Activated naive CD8-positive, alpha-beta T cell treated with anti-CD3 and anti-CD28 coated beads for 36 hours (primary cell): ENCODE results near the gene MTHFD2. TPM values are rescaled to one million over a fixed set of nuclear protein-coding genes. Genes with fewer than 3 reads are reported as not detected.
"Not testable (repeated sequence)": the region's sequence is repeated elsewhere in the genome, so short reads cannot be mapped to it uniquely, and the experiment has no call there.

Experiments
- DNase-seq: peaks from one replicate; pipeline ENCODE4 v3.0.0; 2021
- H3K27ac Mint-ChIP-seq: one replicate; pipeline ENCODE4 v1.8.0; 2022; ENCODE audit warnings: mild to moderate bottlenecking, moderate library complexity, mixed read lengths
- H3K27me3 Mint-ChIP-seq: one replicate; pipeline ENCODE4 v1.8.0; 2022; ENCODE audit warnings: mild to moderate bottlenecking, mixed read lengths
- H3K36me3 Mint-ChIP-seq: one replicate; pipeline ENCODE4 v1.8.0; 2021; ENCODE audit warnings: mild to moderate bottlenecking, mixed read lengths
- H3K4me1 Mint-ChIP-seq: one replicate; pipeline ENCODE4 v1.8.0; 2021; ENCODE audit warnings: mixed read lengths
- H3K4me3 Mint-ChIP-seq: one replicate; pipeline ENCODE4 v1.8.0; 2022; ENCODE audit warnings: mild to moderate bottlenecking, moderate library complexity, mixed read lengths
- H3K9me3 Mint-ChIP-seq: one replicate; pipeline ENCODE4 v1.8.0; 2022; ENCODE audit warnings: mixed read lengths
- total RNA-seq, 2 experiments: library from RNA; stranded (reverse); gene quantifications; one replicate each; pipeline ENCODE4 v1.2.3, GENCODE V29; 2021

Gene MTHFD2
- total RNA-seq, 2 experiments from 2014 or later: 375 to 398 TPM

DNA sequence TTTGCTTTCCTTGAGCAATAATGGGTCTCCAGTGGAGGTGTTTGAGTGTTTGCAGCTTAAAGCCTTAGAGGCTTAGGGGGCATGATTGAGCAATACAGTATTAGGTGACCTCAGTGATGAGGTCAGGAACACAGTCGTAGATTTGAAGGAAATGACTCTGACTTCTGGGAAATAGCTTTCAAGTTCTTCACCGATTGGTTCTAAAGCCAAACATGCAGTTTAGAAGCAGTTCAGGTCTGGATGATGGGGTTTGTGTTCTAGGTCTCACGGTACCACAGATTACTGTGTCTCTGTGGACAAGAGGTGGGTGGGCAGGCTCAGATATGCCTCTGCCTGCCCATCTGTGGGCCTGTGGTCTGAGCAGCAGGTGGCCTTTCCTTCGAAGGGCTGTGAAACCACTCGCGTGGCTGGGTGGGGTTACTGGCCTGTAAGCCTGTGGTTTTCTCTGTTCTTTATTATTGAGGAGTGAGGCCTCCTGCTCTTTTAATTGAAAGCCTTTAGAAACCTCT, 7.8 kb downstream of the MTHFD2 start:
- peak; percentile 67 for DNase-seq
- Mint-ChIP-seq H3K4me1 (peaks cover 60% of the 10 kb centered on the region), H3K9me3 (no peaks in the 10 kb centered on the region), H3K36me3 (peaks cover 75% of the 10 kb centered on the region), H3K27ac (peak overlapping the region; percentile 97), H3K4me3 (peak overlapping the region; percentile 67), H3K27me3 (no peaks in the 10 kb centered on the region)

DNA sequence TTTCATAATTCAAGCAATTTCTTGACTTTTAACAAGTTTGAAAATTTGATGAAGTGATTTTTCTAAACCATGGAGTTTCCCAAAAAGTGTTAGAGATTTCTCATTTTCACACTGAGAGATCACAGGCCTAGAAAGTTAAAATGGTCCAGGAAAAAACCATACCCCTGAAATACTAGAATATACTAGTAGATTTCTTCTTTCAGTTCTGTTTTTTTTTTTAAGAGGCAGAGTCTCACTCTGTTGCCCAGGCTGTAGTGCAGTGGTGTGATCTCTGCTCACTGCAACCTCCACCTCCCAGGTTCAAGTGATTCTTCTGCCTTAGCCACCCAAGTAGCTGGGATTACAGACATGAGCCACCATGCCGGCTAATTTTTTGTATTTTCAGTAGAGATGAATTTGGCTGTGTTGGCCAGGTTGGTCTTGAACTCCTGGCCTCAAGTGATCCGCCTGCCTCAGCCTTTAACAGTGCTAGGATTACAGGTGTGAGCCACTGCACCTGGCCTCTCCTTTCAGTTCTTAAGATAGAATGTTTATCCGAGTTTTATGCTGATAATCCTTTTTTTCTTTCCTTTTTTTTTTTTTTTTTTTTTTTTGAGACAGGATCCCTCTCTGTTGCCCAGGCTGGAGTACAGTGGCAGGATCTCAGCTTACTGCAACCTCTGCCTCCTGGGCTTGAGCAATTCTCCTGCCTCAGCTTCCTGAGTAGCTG, 14.4 kb downstream of the MTHFD2 start:
- no peaks in the 10 kb centered on the region for H3K27me3 Mint-ChIP-seq
- H3K9me3 Mint-ChIP-seq: no peaks in the 10 kb centered on the region
- DNase-seq: no peak
- no peak overlapping the region for H3K27ac Mint-ChIP-seq
- no peak overlapping the region for H3K4me3 Mint-ChIP-seq
- peaks cover 13% of the 10 kb centered on the region for H3K4me1 Mint-ChIP-seq
- H3K36me3 Mint-ChIP-seq: peaks cover 43% of the 10 kb centered on the region

DNA sequence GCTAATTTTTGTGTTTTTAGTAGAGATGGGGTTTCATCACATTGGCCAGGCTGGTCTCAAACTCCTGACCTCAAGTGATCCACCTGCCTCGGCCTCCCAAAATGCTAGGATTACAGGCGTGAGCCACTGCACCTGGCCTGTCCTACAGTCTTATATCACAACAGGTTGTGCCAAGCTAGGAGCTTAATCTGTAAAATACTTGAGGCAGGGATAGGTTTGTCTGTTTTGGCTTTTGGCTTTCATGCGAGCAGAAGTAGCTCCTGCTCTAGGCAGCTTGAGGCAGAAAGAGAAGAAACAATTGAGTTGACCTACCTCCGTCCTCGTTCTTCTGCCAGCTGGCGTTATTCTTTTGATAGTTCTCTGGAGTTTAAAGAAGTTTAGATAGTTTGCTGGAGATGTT, 17.4 kb downstream of the MTHFD2 start:
- H3K9me3 Mint-ChIP-seq, DNase-seq, H3K4me1 Mint-ChIP-seq, H3K4me3 Mint-ChIP-seq, H3K27me3 Mint-ChIP-seq, H3K27ac Mint-ChIP-seq: not testable (repeated sequence)
- H3K36me3 Mint-ChIP-seq: peaks cover 40% of the 10 kb centered on the region

DNA sequence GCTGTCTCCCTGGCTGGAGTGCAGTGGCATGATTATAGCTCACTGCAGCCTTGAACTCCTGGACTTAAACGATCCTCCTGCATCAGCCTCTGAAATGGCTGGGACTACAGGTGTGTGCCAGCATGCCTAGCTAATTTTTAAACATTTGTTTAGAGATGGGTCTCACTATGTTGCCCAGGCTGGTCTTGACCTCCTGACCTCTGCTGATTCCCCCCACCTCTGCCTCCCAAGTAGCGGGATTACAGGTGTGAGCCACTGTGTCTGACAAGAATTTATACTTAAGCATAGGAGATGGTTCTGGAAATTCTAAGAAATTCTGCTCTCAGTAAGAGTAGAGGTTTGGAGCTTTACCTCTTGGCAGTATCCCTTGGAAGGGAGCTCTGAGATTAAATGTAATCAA, 18.2 kb downstream of the MTHFD2 start:
- Mint-ChIP-seq H3K4me1 (peaks cover 5% of the 10 kb centered on the region), H3K4me3 (no peak overlapping the region), H3K36me3 (peaks cover 40% of the 10 kb centered on the region), H3K27me3 (no peaks in the 10 kb centered on the region), H3K27ac (no peak overlapping the region), H3K9me3 (no peaks in the 10 kb centered on the region)
- no peak for DNase-seq

DNA sequence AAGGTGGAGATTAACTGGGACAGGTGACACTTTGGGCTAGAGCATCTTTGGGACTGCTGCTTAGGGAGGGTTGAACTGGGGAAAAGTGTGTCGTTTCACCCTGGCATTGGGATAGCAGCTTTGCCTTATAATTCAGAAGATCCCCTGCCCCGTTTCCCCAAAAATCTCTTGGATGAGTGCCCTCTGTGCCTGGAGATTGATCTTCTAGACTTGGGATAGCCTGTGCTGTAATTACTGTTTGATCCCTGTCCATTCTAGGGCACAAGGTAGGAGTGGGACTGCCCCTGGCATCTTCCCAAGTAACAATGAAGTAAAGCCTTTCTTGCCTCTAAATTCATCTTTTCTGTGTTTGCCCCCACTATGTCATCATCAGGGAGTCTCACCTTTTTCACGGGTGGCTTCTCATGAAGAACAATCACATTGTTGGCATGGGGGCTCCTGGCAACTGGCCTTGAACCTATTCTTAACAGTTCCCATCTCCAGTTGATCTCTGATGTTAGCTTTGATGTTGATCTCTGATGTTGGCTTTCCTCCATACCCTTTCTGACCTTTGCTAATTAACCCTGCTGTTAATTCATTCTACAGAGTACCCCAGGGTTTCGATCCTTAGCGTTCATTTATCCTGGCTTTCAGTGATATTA, 21.6 kb downstream of the MTHFD2 start:
- Mint-ChIP-seq H3K9me3 (no peaks in the 10 kb centered on the region), H3K4me3 (no peak overlapping the region), H3K36me3 (peaks cover 37% of the 10 kb centered on the region), H3K4me1 (peaks cover 5% of the 10 kb centered on the region), H3K27me3 (no peaks in the 10 kb centered on the region), H3K27ac (no peak overlapping the region)
- no peak for DNase-seq

DNA sequence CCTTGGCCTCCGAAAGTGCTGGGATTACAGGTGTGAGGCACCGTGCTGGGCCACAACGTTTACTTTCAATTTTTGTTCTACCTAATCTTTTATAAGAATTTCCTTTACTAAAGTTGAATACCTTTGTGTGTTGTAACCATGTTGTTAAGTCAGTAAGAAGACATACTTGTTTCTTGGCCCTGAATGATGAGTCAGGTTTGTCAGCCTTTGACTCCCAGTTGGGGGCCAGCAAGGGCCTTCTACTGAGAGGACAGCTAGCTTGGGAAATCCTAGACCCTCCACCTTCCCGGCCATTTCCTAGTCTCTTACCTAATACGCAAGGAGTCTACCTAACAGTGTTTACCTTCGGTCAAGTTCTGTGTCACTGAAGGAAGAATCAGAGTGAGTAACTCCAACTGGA, 22.7 kb downstream of the MTHFD2 start:
- Mint-ChIP-seq H3K4me1 (peaks cover 1% of the 10 kb centered on the region), H3K27ac (no peak overlapping the region), H3K36me3 (peaks cover 33% of the 10 kb centered on the region), H3K9me3 (no peaks in the 10 kb centered on the region), H3K27me3 (no peaks in the 10 kb centered on the region), H3K4me3 (no peak overlapping the region)
- no peak for DNase-seq

DNA sequence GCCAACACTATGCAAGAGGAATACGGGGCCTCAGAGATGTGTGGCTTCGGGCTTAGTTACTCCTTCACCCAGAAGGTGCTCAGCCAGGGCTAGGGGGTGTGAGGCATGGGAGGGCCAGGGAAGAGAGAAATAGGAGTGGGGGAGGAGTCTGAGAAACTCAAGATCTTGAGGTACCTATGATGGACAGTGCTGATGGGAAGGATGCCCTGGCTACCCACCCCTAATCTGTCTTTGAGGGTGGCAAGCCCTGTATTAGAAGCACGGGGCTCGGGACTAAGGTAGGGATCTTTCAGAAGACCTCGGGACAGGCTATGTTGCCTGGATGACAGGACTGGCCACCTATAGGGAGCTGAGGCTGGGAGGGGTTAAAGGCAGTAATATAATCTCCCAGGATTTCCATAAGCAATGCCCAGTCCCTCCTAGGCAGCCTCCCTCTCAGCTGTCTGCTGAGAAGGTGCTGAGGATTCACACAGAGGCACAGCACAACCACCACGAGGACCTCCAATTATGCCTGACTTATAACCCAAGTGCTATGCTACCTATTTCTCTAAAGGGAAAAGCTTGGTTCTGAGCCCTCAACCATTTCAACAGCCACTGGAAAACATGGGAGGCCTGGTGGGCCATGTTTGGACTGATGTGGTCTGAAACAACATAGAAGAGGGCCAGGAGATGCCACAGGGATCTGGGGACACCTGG, 23.3 kb downstream of the MTHFD2 start:
- Mint-ChIP-seq H3K27me3 (no peaks in the 10 kb centered on the region), H3K36me3 (peaks cover 31% of the 10 kb centered on the region), H3K9me3 (no peaks in the 10 kb centered on the region), H3K4me1 (no peaks in the 10 kb centered on the region), H3K27ac (no peak overlapping the region), H3K4me3 (no peak overlapping the region)
- DNase-seq: no peak

DNA sequence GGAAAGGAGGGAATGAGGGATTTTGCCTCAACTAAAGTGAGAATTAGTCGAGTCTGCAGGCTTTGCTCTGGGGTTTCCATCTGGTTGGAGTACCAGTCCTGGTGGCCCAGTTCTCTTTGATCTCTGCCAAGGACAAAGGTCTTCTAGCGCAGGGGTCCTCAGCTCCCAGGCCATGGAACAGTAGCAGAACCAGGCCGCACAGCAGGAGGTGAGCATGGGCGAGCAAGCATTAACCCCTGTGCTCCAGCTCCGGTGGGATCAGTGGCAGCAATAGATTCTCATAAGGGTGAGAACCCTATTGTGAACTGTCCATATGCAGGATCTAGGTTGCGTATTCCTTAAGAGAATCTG, 23.9 kb downstream of the MTHFD2 start:
- peaks cover 28% of the 10 kb centered on the region for H3K36me3 Mint-ChIP-seq
- no peak for DNase-seq
- no peaks in the 10 kb centered on the region for H3K4me1 Mint-ChIP-seq
- H3K27ac Mint-ChIP-seq: peak overlapping the region; percentile 50
- no peak overlapping the region for H3K4me3 Mint-ChIP-seq
- H3K9me3 Mint-ChIP-seq: no peaks in the 10 kb centered on the region
- no peaks in the 10 kb centered on the region for H3K27me3 Mint-ChIP-seq

DNA sequence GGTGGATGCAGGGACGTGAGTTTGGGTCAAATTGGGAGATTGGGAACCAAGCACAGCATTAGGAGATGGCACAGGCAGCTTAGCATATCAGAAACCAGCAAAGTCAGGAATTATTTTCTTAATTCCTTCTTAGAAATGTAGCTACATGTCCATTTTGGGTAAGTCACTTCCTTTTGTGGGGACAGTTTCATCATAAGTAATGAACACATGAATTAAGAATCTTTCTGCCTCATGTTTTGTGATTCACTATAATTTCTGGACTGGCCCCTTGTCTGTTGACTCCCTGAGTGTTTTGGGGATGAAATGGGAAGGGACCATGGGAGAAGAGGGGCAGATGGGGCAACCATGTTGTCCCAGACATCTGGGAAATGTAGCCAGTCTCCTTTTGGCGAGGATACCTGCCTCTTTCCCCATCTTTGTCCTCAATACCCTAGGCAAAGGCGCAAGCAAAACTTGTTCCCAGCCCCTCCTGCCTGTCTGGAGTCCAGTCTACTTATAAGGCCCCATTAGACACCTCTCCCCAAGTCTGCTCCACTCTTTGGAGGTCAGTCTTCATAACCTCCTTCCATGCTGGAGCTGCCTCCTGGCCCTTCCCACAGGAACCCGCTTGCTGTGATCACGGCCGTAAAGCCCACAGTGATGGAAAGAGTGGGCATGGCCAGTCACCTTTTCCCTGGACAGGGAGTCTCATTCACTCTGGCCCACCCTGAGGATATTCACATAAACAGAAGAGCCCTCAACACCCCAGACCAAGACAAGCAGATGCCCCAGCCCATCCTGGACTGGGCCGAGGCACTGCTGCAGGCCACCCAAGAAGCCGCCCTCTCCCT, 25.7 kb downstream of the MTHFD2 start:
- no peaks in the 10 kb centered on the region for H3K4me1 Mint-ChIP-seq
- peak overlapping the region; percentile 52 for H3K27ac Mint-ChIP-seq
- DNase-seq: no peak
- H3K27me3 Mint-ChIP-seq: no peaks in the 10 kb centered on the region
- no peak overlapping the region for H3K4me3 Mint-ChIP-seq
- peaks cover 16% of the 10 kb centered on the region for H3K36me3 Mint-ChIP-seq
- H3K9me3 Mint-ChIP-seq: no peaks in the 10 kb centered on the region

DNA sequence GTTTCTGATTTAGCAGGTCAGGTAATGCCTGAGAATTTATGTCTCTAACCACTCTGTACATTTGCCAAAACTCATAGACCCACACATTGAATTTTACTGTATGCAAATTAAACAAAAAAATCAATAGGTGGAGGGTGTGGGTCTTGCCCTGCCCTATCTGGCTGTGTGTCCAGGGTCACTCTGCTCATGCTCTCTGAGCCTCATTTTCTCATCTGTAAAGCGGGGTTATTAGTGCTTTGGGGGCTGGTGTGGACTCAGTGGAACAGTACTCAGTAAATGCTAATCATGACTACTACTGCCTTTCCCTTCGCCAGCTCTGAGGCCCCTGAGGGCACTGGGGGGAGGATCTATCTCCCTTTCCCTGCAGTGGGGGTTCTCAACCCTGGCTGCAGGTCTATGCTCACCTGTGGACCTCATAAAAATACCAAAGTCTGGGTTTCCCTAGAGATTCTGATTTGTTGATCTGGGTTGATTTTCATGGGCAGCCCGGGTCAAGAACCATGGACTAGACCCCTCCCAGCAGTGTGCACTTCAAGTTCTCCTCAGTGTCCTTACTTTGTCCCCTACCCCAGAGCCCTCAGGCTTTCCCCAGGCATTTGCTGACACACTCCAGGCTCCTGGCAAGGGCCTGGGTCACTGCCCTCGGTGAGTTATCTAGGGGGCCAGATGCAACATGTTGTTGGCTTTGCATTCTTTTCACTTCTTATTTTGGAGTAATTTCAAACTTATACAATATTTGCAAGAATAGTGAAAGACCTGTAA, 27.5 kb downstream of the MTHFD2 start:
- Mint-ChIP-seq H3K4me3 (no peak overlapping the region), H3K27ac (no peak overlapping the region), H3K9me3 (no peaks in the 10 kb centered on the region), H3K36me3 (peaks cover 8% of the 10 kb centered on the region), H3K27me3 (no peaks in the 10 kb centered on the region), H3K4me1 (no peaks in the 10 kb centered on the region)
- DNase-seq: no peak

DNA sequence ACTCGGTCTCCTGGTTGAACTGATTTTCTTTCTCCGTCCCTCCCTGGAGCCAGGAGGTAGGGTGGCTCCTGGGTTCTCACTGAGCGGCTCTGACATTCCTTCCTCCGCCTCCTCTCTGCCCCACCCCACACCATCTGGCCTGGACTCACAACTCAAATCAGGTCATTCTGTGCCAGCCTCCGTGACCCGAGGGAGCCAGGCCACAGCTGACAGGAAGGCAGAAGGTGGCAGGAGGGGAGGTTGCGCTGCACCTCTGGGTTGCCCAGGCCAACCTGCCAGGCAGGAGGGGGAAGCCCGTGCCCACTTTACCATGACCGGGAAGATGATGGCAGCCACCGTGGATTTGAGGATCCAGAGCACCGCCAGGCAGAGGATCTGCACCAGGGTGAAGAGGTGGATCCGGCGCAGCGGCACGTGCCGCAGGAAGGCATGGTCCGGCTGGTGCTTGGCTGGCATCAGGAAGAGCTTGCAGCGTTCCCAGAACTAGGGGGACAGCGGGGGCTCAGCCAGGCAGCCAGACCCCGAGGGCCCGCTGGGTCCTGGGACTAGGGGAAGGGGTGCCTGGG, 28.3 kb downstream of the MTHFD2 start:
- H3K9me3 Mint-ChIP-seq: no peaks in the 10 kb centered on the region
- no peak for DNase-seq
- H3K27ac Mint-ChIP-seq: no peak overlapping the region
- H3K27me3 Mint-ChIP-seq: no peaks in the 10 kb centered on the region
- no peak overlapping the region for H3K4me3 Mint-ChIP-seq
- H3K4me1 Mint-ChIP-seq: no peaks in the 10 kb centered on the region
- peaks cover 6% of the 10 kb centered on the region for H3K36me3 Mint-ChIP-seq

DNA sequence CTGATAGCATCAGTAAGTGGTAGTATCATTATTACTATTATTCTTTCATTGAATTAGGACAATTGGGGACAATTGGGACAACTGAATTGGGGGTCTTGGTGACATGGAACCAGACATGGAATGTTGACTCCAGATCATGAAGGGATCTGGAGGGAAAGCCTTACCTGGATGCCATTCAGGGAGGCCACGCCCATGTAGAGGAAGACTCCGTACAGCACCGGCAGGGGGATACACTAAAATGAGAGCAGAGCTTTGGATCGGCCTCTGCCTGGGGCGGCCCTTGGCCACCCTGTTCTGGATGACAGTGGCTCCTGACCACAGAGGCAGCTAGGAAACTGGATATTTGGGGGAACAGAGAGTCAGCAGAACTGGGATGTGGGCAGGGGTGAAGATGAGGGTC, 29.2 kb downstream of the MTHFD2 start:
- Mint-ChIP-seq H3K36me3 (peaks cover 3% of the 10 kb centered on the region), H3K27me3 (no peaks in the 10 kb centered on the region), H3K4me3 (no peak overlapping the region), H3K27ac (no peak overlapping the region), H3K9me3 (no peaks in the 10 kb centered on the region), H3K4me1 (no peaks in the 10 kb centered on the region)
- DNase-seq: no peak

DNA sequence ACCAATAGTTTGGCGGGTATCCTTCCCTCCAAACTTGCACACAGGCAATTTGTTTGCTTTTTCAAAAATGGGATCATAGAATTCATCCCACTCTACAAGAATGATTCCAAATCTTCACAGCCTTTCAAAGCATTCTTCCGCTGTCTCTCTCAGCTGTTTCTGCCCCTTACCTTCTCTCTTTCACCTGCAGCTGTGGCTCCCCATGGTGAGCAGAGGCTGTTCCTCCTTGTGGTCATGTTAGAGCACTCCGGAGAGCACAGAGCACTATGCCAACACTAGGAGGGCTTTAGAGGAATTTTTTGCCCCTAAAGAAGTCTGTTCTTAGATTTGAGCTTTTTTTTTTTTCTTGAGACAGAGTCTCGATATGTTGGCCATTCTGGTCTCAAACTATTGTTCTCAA, 30.4 kb downstream of the MTHFD2 start:
- DNase-seq: no peak
- Mint-ChIP-seq H3K9me3 (no peaks in the 10 kb centered on the region), H3K27me3 (no peaks in the 10 kb centered on the region), H3K4me1 (no peaks in the 10 kb centered on the region), H3K27ac (no peak overlapping the region), H3K4me3 (no peak overlapping the region), H3K36me3 (peaks cover 3% of the 10 kb centered on the region)

DNA sequence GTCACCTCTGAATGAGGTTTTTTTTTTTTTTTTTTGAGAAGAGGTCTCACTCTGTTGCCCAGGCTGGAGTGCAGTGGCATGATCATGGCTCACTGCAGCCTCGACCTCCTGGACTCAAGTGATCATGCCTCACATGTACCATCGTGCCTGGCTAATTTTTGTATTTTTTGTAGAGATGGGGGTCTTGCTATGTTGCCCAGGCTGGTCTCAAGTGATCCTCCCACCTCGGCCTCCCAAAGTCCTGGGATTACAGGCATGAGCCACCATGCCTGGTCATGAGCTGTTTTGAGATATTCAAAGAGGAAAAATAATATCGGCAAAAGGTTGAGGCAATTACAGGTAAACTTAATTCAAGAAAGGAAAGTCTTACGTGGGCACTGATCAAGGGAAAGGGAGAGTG, 31.4 kb downstream of the MTHFD2 start:
- H3K9me3 Mint-ChIP-seq, H3K4me3 Mint-ChIP-seq, H3K27ac Mint-ChIP-seq, H3K27me3 Mint-ChIP-seq, H3K4me1 Mint-ChIP-seq, DNase-seq, H3K36me3 Mint-ChIP-seq: not testable (repeated sequence)
